ENCODE data around the gene CD68.
A peak's percentile ranks its signal among the peaks of the same experiment; 100 is the strongest.
"Not testable (repeated sequence)": the region's sequence is repeated elsewhere in the genome, so short reads cannot be mapped to it uniquely, and the experiment has no call there.

The CD68 gene

DNA sequence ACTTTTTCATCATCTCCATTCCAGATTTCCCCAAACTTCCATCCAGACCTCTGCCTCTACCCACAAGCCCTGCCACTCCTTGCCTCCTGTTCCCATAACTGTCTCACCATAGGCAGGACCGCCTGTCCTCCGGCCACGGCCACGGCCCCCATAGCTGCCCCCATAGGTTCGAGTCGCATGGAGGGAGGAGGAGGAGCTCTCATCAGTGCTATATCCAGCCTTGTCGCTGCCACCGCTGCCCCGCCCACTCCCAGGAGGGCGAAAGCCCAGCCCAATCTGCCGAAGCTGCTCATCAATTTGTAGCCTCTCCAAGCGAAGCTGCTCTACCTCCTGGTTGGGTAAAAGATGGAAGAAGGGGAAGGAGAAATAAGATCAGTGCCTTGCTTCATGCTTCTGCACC lies 13.9 kb downstream of the CD68 start:
- TF ChIP-seq CTCF (IDR thresholded peaks at IDR 0.05; ENCODE audit: low read depth, low read length) = no peak
- no peak overlapping the region for H3K4me3 ChIP-seq (ENCODE audit: low read depth, low read length)
- DNase-seq (ENCODE audit: low read depth, low spot score) = no peak
- in situ Hi-C loops (cut with HindIII; ENCODE audit: low sequenced_read_pairs) = no loop called here

DNA sequence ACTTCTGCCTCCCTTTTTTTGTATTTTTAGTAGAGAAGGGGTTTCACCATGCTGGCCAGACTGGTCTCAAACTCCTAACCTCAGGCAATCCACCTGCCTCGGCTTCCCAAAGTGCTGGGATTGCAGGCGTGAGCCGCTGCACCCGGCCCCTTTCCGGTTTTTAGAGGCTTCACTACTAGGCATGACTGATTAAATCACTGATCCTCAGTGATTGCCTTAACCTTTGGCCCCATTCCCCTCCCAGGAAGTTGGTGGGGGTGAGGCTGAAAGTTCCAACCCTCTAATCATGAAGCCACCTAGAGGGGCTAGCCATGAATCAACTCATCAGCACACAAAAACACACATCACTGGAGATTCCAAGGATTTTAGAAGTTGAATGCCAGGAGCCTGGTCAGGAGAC lies 18.1 kb downstream of the CD68 start:
- H3K4me3 ChIP-seq (ENCODE audit: low read depth, low read length); in situ Hi-C loops (cut with HindIII; ENCODE audit: low sequenced_read_pairs); DNase-seq (ENCODE audit: low read depth, low spot score): not testable (repeated sequence)

DNA sequence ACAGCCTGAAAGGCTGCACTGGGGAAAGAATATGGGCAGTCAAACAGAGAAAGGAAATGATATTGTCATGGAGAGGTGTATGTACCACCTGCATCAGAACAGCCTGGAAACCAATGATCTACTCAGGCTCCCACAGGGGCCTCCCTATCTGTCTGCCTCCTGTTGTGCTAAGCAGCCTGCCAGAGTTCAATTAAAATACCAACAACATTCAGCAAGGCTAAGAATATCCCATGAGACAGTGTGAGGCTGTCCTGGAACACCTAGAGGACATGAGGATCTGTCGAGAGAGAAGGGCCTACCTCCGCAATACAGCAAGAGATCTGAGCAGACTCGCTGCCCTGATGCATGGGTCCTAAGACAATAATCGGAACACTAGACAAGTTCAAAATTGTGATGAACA lies 26.8 kb downstream of the CD68 start:
- H3K4me3 ChIP-seq (ENCODE audit: low read depth, low read length) = no peak overlapping the region
- in situ Hi-C loops (cut with HindIII; ENCODE audit: low sequenced_read_pairs) = no loop called here
- DNase-seq (ENCODE audit: low read depth, low spot score) = no peak
- TF ChIP-seq CTCF (IDR thresholded peaks at IDR 0.05; ENCODE audit: low read depth, low read length) = no peak

DNA sequence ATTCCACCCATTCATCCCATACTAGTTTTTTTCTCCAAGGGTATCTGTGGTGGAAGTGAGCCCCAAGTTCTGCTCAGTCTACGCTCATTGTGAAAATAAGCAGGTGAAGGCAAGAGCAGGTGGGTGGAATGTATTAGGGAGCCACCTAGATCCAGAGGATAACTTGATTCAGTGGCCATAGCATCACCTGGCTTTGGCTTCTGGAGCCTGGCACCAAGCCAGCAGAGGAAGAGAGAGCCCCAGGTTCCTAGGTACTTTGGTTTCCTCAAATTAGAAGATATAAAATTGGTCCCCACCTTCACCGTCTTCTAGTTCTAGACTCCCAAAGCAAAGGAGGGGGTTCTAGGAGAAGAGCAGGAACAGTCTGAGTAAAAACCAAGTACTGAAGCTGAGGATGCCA lies 31.2 kb downstream of the CD68 start:
- no peak for DNase-seq (ENCODE audit: low read depth, low spot score)
- in situ Hi-C loops (cut with HindIII; ENCODE audit: low sequenced_read_pairs) = no loop called here
- TF ChIP-seq CTCF (IDR thresholded peaks at IDR 0.05; ENCODE audit: low read depth, low read length) = no peak
- H3K4me3 ChIP-seq (ENCODE audit: low read depth, low read length) = no peak overlapping the region

DNA sequence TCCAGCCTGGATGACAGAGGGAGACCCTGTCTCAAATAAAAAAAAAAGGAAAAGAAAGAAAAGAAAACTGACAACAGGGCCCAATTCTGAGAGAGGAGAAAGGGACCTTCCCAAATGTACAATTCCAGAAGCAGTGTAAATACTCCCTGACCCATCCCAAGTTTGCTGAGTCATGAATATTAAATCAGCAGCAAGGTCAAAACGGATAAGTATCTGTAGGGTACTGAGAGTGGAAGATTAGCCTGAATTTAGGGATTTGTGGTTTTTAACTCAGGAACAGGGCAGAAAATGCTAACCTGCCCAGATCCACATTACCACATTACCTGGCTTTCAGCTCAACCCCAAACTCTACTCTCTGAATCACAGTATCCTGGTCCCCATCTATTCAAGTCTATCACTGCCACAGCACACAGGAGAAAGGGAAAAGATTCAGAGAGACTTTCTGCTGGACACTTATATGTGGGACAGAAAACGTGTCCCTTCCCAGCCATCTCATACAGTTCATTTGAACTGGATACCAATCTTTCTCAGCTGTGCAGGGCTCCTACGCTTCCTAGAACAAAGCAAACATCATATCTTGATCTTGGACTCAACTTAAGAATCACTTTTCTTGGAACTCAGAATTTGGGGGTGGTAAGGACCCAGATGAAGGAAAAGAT lies 32.3 kb downstream of the CD68 start:
- TF ChIP-seq CTCF (IDR thresholded peaks at IDR 0.05; ENCODE audit: low read depth, low read length) = no peak
- H3K4me3 ChIP-seq (ENCODE audit: low read depth, low read length) = no peak overlapping the region
- in situ Hi-C loops (cut with HindIII; ENCODE audit: low sequenced_read_pairs) = no loop called here
- no peak for DNase-seq (ENCODE audit: low read depth, low spot score)

- peak overlapping the region; percentile 0 for H3K4me3 ChIP-seq (ENCODE audit: low read depth, low read length)
- in situ Hi-C loops (cut with HindIII; ENCODE audit: low sequenced_read_pairs) = no loop called here
- no peak for TF ChIP-seq CTCF (IDR thresholded peaks at IDR 0.05; ENCODE audit: low read depth, low read length)
- DNase-seq (ENCODE audit: low read depth, low spot score) = no peak
Observed at GRCh38 chr17:7612294-7612640, 32.8 kb downstream of the CD68 start.

GRCh38 chr17:7613769-7614424 lies 34.5 kb downstream of the CD68 start:
- peak; percentile 27 for DNase-seq (ENCODE audit: low read depth, low spot score)
- H3K4me3 ChIP-seq (ENCODE audit: low read depth, low read length) = peak overlapping the region; percentile 89
- no peak for TF ChIP-seq CTCF (IDR thresholded peaks at IDR 0.05; ENCODE audit: low read depth, low read length)
- in situ Hi-C loops (cut with HindIII; ENCODE audit: low sequenced_read_pairs) = no loop called here

Measured in astrocyte of the spinal cord (primary cell).